ENCODE results near the gene MCOLN2.

Gene MCOLN2

GRCh38 chr1:84967666-84968065, 29.2 kb downstream of the MCOLN2 start:
- no peaks in the 10 kb centered on the region for H3K9me2 ChIP-seq (ENCODE audit: low read depth, low read length)
- no peak overlapping the region for H3K27ac ChIP-seq (ENCODE audit: low read depth, low read length, poor library complexity, severe bottlenecking)
- H3K36me3 ChIP-seq (ENCODE audit: insufficient read depth, low read length), result peaks cover 50% of the 10 kb centered on the region
- peaks cover 5% of the 10 kb centered on the region; the same call in 1 of the 2 replicates for H3K79me2 ChIP-seq (ENCODE audit: insufficient read depth, low read length)
- H3K9me3 ChIP-seq (ENCODE audit: low read length), result no peaks in the 10 kb centered on the region
- no peaks in the 10 kb centered on the region for H3K27me3 ChIP-seq (ENCODE audit: insufficient read depth, low read length)
- H3K4me3 ChIP-seq (ENCODE audit: low read depth, low read length, poor library complexity, severe bottlenecking), result no peak overlapping the region
- H4K20me1 ChIP-seq (ENCODE audit: insufficient read depth, low read length), result no peaks in the 10 kb centered on the region
- no peak overlapping the region for H2AFZ ChIP-seq (ENCODE audit: low read length)
- TF ChIP-seq CTCF (IDR thresholded peaks at IDR 0.05; ENCODE audit: low read length), result no peak
- no peak for TF ChIP-seq EZH2 (IDR thresholded peaks at IDR 0.05; ENCODE audit: borderline replicate concordance, low read length)
- H3F3A ChIP-seq (ENCODE audit: insufficient read depth, low read length), result no peaks in the 10 kb centered on the region
- H3K9ac ChIP-seq (ENCODE audit: low read length), result no peak overlapping the region
- H3K4me2 ChIP-seq (ENCODE audit: low read length), result no peak overlapping the region
- peaks cover 11% of the 10 kb centered on the region for H3K4me1 ChIP-seq (ENCODE audit: insufficient read depth, low read length, severe bottlenecking)

- no peak overlapping the region for H3K4me2 ChIP-seq (ENCODE audit: low read length)
These were observed 33.9 kb downstream of the MCOLN2 start for GRCh38 chr1:84963021-84963420.

GRCh38 chr1:84961316-84961715, 35.6 kb downstream of the MCOLN2 start:
- no peaks in the 10 kb centered on the region for H3K27me3 ChIP-seq (ENCODE audit: insufficient read depth, low read length)
- no peak overlapping the region for H3K4me3 ChIP-seq (ENCODE audit: low read depth, low read length, poor library complexity, severe bottlenecking)
- H3F3A ChIP-seq (ENCODE audit: insufficient read depth, low read length), result no peaks in the 10 kb centered on the region
- H3K4me2 ChIP-seq (ENCODE audit: low read length), result no peak overlapping the region
- TF ChIP-seq EZH2 (IDR thresholded peaks at IDR 0.05; ENCODE audit: borderline replicate concordance, low read length) (no peak), CTCF (IDR thresholded peaks at IDR 0.05; ENCODE audit: low read length) (no peak)
- H3K4me1 ChIP-seq (ENCODE audit: insufficient read depth, low read length, severe bottlenecking), result no peaks in the 10 kb centered on the region
- no peak overlapping the region for H3K27ac ChIP-seq (ENCODE audit: low read depth, low read length, poor library complexity, severe bottlenecking)
- H2AFZ ChIP-seq (ENCODE audit: low read length), result no peak overlapping the region
- H3K36me3 ChIP-seq (ENCODE audit: insufficient read depth, low read length), result peaks cover 44% of the 10 kb centered on the region
- H4K20me1 ChIP-seq (ENCODE audit: insufficient read depth, low read length), result no peaks in the 10 kb centered on the region
- H3K79me2 ChIP-seq (ENCODE audit: insufficient read depth, low read length), result no peaks in the 10 kb centered on the region
- no peaks in the 10 kb centered on the region for H3K9me3 ChIP-seq (ENCODE audit: low read length)
- no peak overlapping the region for H3K9ac ChIP-seq (ENCODE audit: low read length)
- H3K9me2 ChIP-seq (ENCODE audit: low read depth, low read length), result no peaks in the 10 kb centered on the region

More at GRCh38 chr1:84963021-84963420, 33.9 kb downstream of the MCOLN2 start:
- Histone ChIP-seq H3K27me3 (ENCODE audit: insufficient read depth, low read length) (no peaks in the 10 kb centered on the region), H3K36me3 (ENCODE audit: insufficient read depth, low read length) (peaks cover 37% of the 10 kb centered on the region), H3K4me3 (ENCODE audit: low read depth, low read length, poor library complexity, severe bottlenecking) (no peak overlapping the region), H3K4me1 (ENCODE audit: insufficient read depth, low read length, severe bottlenecking) (no peaks in the 10 kb centered on the region), H3K79me2 (ENCODE audit: insufficient read depth, low read length) (no peaks in the 10 kb centered on the region), H3F3A (ENCODE audit: insufficient read depth, low read length) (no peaks in the 10 kb centered on the region), H3K9me2 (ENCODE audit: low read depth, low read length) (no peaks in the 10 kb centered on the region), H3K27ac (ENCODE audit: low read depth, low read length, poor library complexity, severe bottlenecking) (no peak overlapping the region), H3K9me3 (ENCODE audit: low read length) (no peaks in the 10 kb centered on the region), H2AFZ (ENCODE audit: low read length) (no peak overlapping the region), H3K9ac (ENCODE audit: low read length) (no peak overlapping the region), H4K20me1 (ENCODE audit: insufficient read depth, low read length) (no peaks in the 10 kb centered on the region)
- TF ChIP-seq CTCF (IDR thresholded peaks at IDR 0.05; ENCODE audit: low read length), result no peak
- no peak for TF ChIP-seq EZH2 (IDR thresholded peaks at IDR 0.05; ENCODE audit: borderline replicate concordance, low read length)
